Gastroesophageal sphincter (tissue), 4 donors: ENCODE data around the gene RWDD4. TPM values are rescaled to one million over a fixed set of nuclear protein-coding genes. Genes with fewer than 3 reads are reported as not detected.
A peak's percentile ranks its signal among the peaks of the same experiment; 100 is the strongest.

Source experiments
- ATAC-seq: fragments of 150-250 bp; one replicate; pipeline ENCODE4 v1.9.1; 2016; ENCODE audit warnings: mild to moderate bottlenecking, moderate library complexity
- H3K27ac ChIP-seq, 4 donors: fragments of 200-600 bp; sonication (generic) in 3 of 4; 1 replicate in 3 of 4; 2 replicates in 1 of 4; pipeline ENCODE4 v1.5.1; 2016 to 2019
- H3K27me3 ChIP-seq: fragments of 200-600 bp; sonication (generic); one replicate; pipeline ENCODE4 v1.5.1; 2019
- H3K36me3 ChIP-seq, 2 donors: fragments of 200-600 bp; sonication (generic); one replicate each; pipeline ENCODE4 v1.5.1; 2019; ENCODE audit warnings: control low read depth in 1 of 2
- H3K4me1 ChIP-seq, 3 donors: fragments of 200-600 bp; sonication (generic); 1 replicate in 2 of 3; 2 replicates in 1 of 3; pipeline ENCODE4 v1.5.1; 2016 to 2019; ENCODE audit warnings: control low read depth in 2 of 3
- H3K4me3 ChIP-seq, 2 donors: fragments of 200-600 bp; sonication (generic); one replicate each; pipeline ENCODE4 v1.5.1; 2019; ENCODE audit warnings: mild to moderate bottlenecking in 1 of 2, moderate library complexity in 1 of 2
- H3K9me3 ChIP-seq, 3 donors: fragments of 200-600 bp; sonication (generic); one replicate each; pipeline ENCODE4 v1.5.1; 2017 to 2019; ENCODE audit warnings: control low read depth in 2 of 3
- EP300 ChIP-seq: sonication (generic); formaldehyde crosslinking; IDR thresholded peaks from one replicate; pipeline ENCODE4 v1.6.1; 2017; ENCODE audit warnings: antibody characterized with exemption, mild to moderate bottlenecking
- POLR2A ChIP-seq, 2 donors: fragments of 450-650 bp; IDR thresholded peaks; one replicate each; pipeline ENCODE4 v1.6.1; 2017; ENCODE audit warnings: antibody characterized with exemption in 2 of 2, mild to moderate bottlenecking in 2 of 2, moderate library complexity in 1 of 2
- POLR2AphosphoS5 ChIP-seq: sonication (generic); formaldehyde crosslinking; IDR thresholded peaks from one replicate; pipeline ENCODE4 v1.6.1; 2017; ENCODE audit warnings: antibody characterized with exemption
- WGBS, 2 donors: methylation state at CpG; one replicate each; pipeline ENCODE4 v1.1.5; 2018; ENCODE audit warnings: low coverage in 1 of 2; 5-methylcytosine and 5-hydroxymethylcytosine counted together
- total RNA-seq, 4 donors: library from RNA; depleted of rRNA; stranded (reverse); fragments of >200 nt; gene quantifications; one replicate each; pipeline ENCODE4 v1.1.0, GENCODE V29; 2016
- TF ChIP-seq, protein P1 (sequence below), 4 experiments: fragments of 200-600 bp in 2 of 4; fragments of 450-650 bp in 2 of 4; sonication (generic) in 1 of 4; IDR thresholded peaks; one replicate each; pipeline ENCODE4 v1.5.1; 2017 to 2019; ENCODE audit warnings: antibody characterized with exemption in 4 of 4, mild to moderate bottlenecking in 2 of 4, moderate library complexity in 2 of 4

Gene RWDD4
- total RNA-seq, result 10 to 100 TPM; 29.6 to 43.0 (median 32.8) TPM

DNA sequence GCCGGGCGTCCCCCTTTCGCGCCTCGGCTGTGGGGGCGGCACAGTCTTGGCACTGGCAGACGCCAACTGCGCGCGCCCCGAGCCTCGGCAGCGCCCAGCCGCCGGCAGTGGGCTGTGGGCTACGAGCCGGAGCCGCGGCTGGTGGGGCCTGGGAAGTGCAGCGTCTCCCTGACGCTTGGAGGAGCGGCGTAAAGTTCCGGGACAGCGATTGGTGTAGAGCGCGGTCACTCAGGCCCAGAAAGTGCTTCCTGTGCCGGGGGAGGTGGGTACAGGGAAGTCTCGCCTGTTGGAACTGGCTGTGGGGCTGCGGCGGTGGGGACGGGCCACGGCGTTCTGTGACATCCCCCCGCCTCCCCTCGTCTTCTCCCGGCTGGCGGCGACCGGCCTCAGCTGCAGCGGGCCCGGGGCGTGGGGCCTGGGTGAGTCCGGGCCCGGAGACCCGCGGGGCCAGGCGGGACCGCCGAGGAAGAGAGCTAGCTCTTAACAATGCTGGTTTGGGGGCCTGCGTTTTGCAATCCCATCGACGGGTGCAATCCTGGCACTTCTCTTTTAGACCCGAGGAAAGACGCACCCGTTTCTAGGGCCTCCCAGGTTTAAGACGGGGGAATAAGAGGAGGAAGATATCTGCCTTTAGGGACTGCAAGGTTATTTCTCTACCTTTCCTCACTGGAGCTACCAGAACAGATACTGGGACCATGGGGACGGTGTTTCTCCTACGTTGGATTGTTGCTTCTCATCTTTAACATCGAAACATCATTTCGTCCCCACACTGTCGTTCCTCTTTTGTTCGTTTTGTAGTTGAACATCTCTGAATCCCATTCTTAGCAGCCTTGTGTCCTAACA, at the start of gene RWDD4, which contains the start of gene TRAPPC11:
Gene RWDD4, minus strand, starts transcription at position 157 of the 843 bp plus-strand sequence. CDS start 233 bp downstream, outside the sequence.
Gene TRAPPC11, plus strand, starts transcription at position 265 of the 843 bp plus-strand sequence. CDS start 4,575 bp downstream, outside the sequence.
- ATAC-seq, result peak; percentile 100
- WGBS, 2 donors, result 0% methylated on average over 8 to 13 of the region's 63 CpGs
- no peaks in the 10 kb centered on the region for H3K9me3 ChIP-seq
- peaks cover 4 to 51% (median 8%) of the 10 kb centered on the region in 3 donors for H3K4me1 ChIP-seq
- TF ChIP-seq EP300, result no peak
- peak; percentile 90 to 94 for TF ChIP-seq POLR2A (IDR thresholded peaks at IDR 0.05)
- TF ChIP-seq, protein P1, sequence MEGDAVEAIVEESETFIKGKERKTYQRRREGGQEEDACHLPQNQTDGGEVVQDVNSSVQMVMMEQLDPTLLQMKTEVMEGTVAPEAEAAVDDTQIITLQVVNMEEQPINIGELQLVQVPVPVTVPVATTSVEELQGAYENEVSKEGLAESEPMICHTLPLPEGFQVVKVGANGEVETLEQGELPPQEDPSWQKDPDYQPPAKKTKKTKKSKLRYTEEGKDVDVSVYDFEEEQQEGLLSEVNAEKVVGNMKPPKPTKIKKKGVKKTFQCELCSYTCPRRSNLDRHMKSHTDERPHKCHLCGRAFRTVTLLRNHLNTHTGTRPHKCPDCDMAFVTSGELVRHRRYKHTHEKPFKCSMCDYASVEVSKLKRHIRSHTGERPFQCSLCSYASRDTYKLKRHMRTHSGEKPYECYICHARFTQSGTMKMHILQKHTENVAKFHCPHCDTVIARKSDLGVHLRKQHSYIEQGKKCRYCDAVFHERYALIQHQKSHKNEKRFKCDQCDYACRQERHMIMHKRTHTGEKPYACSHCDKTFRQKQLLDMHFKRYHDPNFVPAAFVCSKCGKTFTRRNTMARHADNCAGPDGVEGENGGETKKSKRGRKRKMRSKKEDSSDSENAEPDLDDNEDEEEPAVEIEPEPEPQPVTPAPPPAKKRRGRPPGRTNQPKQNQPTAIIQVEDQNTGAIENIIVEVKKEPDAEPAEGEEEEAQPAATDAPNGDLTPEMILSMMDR (IDR thresholded peaks at IDR 0.05), result peak in 3 of 4 experiments; percentile 13 to 70 (median 69)
- TF ChIP-seq POLR2AphosphoS5, result peak; percentile 89
- H3K36me3 ChIP-seq, result peaks cover 0 to 26% of the 10 kb centered on the region in 2 donors
- H3K27ac ChIP-seq, result peak within 1 kb of the TSS; percentile 72 to 94 (median 92)
- no peaks in the 10 kb centered on the region for H3K27me3 ChIP-seq
- peak within 1 kb of the TSS; percentile 87 to 96 for H3K4me3 ChIP-seq

DNA sequence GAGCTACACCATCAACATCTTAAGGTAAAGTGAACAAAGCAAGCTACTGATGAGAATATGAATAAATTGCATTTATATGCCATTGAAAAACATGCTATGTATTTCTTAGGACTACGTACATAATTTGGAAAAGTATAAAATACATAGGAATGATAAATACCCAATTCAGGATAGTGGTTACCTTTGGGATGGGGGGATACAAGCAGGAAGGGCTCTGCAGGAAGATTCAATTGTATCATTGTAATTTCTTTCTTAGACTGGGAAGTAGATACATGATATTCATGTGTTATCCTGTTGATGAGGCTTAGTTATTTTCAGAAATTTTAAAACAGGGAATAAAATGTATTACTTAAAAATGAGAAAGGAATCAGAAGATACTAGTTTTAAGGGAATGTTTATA, 43.5 kb upstream of the RWDD4 start:
- no peak for ATAC-seq

DNA sequence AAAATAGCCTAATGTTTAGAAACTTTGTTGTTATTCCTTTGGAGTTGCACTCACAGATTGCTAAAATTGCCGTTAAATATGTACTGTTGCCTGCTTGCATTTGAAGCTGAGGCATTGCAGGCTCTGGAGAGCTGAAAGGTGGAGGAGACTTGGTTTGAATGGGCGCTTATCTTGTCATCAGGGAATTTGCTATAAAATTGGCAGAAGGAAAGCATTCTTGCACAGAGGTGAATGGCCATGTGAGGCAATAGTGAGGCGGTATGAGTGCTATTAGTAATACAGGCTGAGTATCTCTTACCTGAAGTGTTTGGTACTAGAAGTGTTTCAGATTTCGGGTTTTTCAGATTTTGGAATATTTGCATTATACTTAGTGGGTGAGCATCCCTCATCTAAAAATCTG, 41.4 kb upstream of the RWDD4 start:
- no peak for ATAC-seq
- Histone ChIP-seq H3K4me1 (no peaks in the 10 kb centered on the region), H3K4me3 (no peak overlapping the region), H3K27ac (no peak overlapping the region), H3K27me3 (no peaks in the 10 kb centered on the region), H3K36me3 (peaks cover 9 to 100% of the 10 kb centered on the region in 2 donors), H3K9me3 (no peaks in the 10 kb centered on the region)
- 92 to 100% methylated on average over 3 to 4 of the region's 4 CpGs for WGBS, 2 donors
- TF ChIP-seq, protein P1 (IDR thresholded peaks at IDR 0.05), result no peak
- no peak for TF ChIP-seq POLR2A (IDR thresholded peaks at IDR 0.05)
- TF ChIP-seq POLR2AphosphoS5, result no peak
- no peak for TF ChIP-seq EP300

More for the DNA sequence above, 43.5 kb upstream of the RWDD4 start:
- no peaks in the 10 kb centered on the region for H3K4me1 ChIP-seq
- H3K36me3 ChIP-seq, result peaks cover 3 to 100% of the 10 kb centered on the region in 2 donors
- no peak overlapping the region for H3K4me3 ChIP-seq
- TF ChIP-seq EP300, result no peak
- TF ChIP-seq, protein P1 (IDR thresholded peaks at IDR 0.05), result no peak
- no peak for TF ChIP-seq POLR2A (IDR thresholded peaks at IDR 0.05)
- no peak for TF ChIP-seq POLR2AphosphoS5
- WGBS, 2 donors, result 86 to 100% methylated on average over 1 of the region's 1 CpG
- no peaks in the 10 kb centered on the region for H3K9me3 ChIP-seq
- no peaks in the 10 kb centered on the region for H3K27me3 ChIP-seq
- H3K27ac ChIP-seq, result no peak overlapping the region

DNA sequence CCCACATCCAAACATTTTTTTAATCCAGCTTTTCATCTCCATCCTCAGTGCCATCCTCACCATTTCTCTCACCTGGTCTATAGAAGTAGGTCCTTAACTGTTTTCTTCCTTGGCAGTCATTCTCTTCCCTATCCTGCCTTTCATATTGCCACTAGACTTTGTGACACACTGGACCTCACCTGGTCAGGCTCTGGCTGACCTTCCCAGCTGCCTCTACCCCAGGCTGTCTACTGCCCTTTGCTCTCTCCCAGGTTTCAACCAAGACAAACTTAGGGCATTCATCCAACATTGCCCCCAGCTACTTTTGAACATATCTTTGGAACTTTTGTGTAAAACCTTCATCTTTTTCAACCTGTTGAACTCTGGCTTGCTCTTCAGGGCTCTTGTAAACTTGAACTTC, 39.9 kb upstream of the RWDD4 start:
- peaks cover 14 to 100% of the 10 kb centered on the region in 2 donors for H3K36me3 ChIP-seq
- TF ChIP-seq, protein P1 (IDR thresholded peaks at IDR 0.05), result no peak
- no peak for TF ChIP-seq POLR2A (IDR thresholded peaks at IDR 0.05)
- no peak for TF ChIP-seq EP300
- TF ChIP-seq POLR2AphosphoS5, result no peak

DNA sequence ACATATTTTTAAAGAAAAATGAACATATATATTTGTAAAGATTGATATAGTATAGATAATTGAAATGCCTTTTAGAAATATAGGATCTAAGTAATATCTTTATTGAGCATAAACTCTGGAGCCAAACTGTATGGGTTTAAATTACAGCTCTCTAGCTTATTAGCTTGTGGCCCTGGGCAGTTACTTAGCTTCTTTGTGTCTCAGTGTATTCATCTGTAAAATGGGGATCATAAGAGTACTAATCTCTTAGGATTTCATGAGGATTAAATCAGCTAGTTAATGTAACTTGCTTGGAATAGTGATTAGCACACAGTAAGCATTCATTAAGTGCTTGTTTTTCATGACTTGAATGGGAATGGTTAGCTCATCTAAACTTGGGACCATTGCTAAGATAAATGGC, 32.9 kb upstream of the RWDD4 start:
- H3K9me3 ChIP-seq, result no peaks in the 10 kb centered on the region
- no peak overlapping the region for H3K4me3 ChIP-seq
- H3K27ac ChIP-seq, result no peak overlapping the region
- H3K36me3 ChIP-seq, result peaks cover 18 to 100% of the 10 kb centered on the region in 2 donors
- no peaks in the 10 kb centered on the region for H3K4me1 ChIP-seq
- no peak for TF ChIP-seq EP300
- no peak for TF ChIP-seq POLR2AphosphoS5
- TF ChIP-seq POLR2A (IDR thresholded peaks at IDR 0.05), result no peak
- TF ChIP-seq, protein P1 (IDR thresholded peaks at IDR 0.05), result no peak
- no peaks in the 10 kb centered on the region for H3K27me3 ChIP-seq
- ATAC-seq, result no peak

More for the DNA sequence above, 39.9 kb upstream of the RWDD4 start:
- no peak overlapping the region for H3K4me3 ChIP-seq
- no peaks in the 10 kb centered on the region for H3K9me3 ChIP-seq
- ATAC-seq, result no peak
- no peaks in the 10 kb centered on the region for H3K27me3 ChIP-seq
- no peaks in the 10 kb centered on the region for H3K4me1 ChIP-seq
- H3K27ac ChIP-seq, result no peak overlapping the region
